Measurements from ENCODE around the gene CNGA3.
"Not testable (repeated sequence)": the region's sequence is repeated elsewhere in the genome, so short reads cannot be mapped to it uniquely, and the experiment has no call there.

Gene CNGA3

GRCh38 chr2:98346311-98347236 is at the start of gene CNGA3:
Gene CNGA3, plus strand, starts transcription at chr2:98346456. Its CDS starts 23,520 bp downstream, at chr2:98369976.
- DNase-seq (ENCODE audit: low read depth): no peak

DNA sequence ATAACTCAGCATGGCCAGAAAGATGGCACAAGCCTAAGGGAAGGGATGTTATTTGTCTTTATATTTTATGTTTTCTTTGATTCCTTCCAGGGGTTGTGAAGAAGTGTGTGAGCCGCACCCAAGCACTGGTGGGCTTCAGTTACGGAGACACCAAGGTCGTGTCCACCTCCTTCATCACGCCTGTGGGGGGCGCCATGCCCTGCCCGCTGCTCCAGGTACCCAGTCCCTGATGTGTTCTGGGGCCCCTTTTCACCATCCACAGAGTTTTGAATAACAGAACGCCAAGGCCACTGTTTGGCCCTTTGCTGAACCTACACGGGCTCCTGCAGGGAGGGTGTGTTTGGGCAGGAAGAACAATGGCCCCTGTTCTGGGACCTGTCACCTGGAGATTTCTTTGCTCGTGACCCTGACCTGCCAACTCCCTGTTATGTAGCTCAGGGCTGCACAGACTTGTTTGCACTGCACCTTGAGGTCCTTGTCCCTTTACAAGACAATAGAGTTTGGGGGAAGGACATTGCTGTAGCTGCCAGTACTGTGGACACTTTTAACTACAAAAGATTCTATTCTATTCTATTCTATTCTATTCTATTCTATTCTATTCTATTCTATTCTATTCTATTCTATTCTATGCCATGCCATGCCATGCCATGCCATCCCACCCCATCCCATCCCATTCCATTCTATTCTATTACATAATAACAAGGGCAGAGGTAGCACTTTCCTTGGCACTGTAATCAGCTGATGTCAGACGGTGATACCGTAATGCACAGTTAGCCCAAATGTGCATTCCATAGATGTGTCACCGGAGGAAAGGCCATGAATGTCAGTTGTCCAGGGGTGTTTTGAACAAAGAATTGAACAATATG is 48.2 kb upstream of the CNGA3 start:
- no peak for DNase-seq (ENCODE audit: low read depth)

- no peak for DNase-seq (ENCODE audit: low read depth)
Observed at GRCh38 chr2:98298683-98299164, 47.5 kb upstream of the CNGA3 start.

GRCh38 chr2:98299211-98299905 is 46.9 kb upstream of the CNGA3 start:
- DNase-seq (ENCODE audit: low read depth): no peak

DNA sequence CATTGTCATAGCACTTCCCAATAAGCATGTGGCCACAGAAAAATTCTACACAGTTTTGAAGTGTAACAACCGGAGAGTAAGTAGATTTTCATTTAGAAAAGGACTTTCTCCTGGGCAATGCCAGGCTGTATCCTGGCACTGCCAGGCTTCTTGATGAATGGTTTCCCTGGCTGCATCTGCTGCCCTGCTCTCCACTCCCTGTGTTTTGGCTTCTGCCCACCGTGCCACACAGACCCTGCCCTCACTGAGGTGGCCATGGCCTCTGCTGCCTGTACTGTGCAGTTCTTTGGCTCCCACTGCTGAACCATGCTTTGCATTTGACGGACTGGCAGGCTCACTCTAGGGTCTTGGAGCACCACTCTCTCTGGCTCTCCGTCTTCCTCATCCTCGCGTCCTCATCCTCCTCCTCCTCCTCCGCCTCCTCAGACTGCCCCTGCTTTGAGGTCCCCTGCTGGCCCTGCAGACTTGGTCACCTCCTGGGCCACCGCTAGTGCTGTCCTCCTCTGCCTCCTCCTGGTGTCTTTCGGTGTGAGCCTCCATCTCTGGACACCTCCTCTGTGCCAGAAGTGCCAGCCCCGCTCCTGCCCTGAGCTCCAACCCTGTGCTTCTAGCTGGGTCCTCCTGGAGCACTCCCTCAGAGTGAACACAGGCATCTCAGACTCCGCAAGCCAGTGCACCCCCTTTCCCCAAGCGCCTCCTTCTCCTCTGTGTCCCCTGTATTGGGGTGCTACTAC is 45.9 kb upstream of the CNGA3 start:
- DNase-seq (ENCODE audit: low read depth): no peak

- DNase-seq (ENCODE audit: low read depth): no peak
Observed at GRCh38 chr2:98301469-98301868, 44.8 kb upstream of the CNGA3 start.

GRCh38 chr2:98307131-98307696 is 39.0 kb upstream of the CNGA3 start:
- not testable (repeated sequence) for DNase-seq (ENCODE audit: low read depth)

DNA sequence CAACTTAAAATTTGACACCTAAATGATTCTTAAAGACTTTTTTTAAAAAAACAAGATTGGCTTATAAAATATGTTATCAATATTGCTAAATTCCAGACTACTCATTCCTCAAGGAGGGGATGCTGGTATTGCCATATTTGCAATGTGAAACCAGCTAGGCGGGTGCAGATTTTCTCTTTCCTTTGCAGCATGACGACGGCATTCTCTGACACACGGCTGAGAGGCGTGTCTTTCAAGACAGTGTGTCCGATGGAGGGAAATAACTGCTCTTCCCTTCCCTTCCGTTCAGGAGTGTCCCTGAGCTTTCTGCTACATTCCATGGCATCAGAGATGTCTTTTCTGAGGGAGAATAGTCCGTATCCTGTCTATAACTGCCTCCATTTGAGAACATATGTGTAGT is 38.2 kb upstream of the CNGA3 start:
- DNase-seq (ENCODE audit: low read depth): no peak

GRCh38 chr2:98308532-98308931 is 37.7 kb upstream of the CNGA3 start:
- DNase-seq (ENCODE audit: low read depth): no peak

DNA sequence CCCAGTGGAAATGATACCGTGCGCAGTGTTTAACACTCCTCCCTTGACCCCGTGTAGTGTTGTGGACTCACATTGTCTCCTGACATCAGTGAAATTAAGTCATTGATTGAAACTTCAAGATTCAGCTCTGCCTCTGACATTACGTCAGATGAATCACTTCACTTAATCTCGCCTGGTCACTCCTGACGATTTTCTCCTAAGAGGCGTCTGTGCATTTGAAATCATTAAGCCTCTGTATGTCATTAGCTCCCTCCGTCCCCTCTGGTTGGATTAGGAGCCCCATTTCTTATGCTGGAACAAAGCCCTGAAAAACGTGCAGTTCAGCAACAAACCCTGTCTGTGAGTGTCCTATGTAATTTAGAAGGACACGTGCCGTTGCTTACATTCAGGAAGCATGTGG is 36.7 kb upstream of the CNGA3 start:
- DNase-seq (ENCODE audit: low read depth): no peak

DNA sequence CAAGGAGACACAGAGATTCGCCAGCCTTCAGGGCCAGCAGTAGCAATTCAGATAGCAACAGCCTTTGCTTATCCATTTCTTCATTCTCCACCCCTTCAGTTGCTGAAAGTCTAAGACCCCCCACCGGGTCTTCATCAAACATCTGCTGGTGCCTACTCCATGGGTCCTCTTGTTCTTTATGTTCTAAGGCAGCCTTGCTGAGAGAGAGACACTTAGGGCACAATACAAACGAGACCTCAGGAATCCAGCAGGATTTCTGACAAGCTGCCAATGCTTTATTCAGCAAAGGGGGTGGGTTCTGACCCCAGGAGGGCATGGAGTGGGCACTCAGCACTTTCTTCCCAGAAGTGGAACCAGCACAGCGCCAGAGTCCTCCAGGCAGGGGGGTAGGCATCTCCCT is 36.2 kb upstream of the CNGA3 start:
- no peak for DNase-seq (ENCODE audit: low read depth)

DNA sequence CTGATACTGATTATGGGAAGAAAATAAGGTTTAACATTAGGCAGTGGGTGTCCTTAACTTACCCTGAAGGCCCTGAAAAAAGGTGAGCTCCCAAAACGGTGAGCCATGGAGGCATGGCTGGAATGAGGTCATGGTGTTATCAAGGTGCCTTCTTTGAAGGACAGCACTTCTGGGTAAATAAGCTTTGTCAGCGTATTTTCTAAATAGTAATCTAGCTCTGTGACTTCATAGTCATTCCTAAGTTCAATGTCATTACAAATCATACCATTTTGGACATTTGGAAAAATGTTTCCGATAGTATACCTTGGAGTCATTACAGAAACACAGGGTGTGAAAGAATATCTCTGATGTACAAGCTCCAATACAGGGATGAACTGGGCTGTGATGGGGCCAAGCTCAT is 35.2 kb upstream of the CNGA3 start:
- DNase-seq (ENCODE audit: low read depth): no peak

DNA sequence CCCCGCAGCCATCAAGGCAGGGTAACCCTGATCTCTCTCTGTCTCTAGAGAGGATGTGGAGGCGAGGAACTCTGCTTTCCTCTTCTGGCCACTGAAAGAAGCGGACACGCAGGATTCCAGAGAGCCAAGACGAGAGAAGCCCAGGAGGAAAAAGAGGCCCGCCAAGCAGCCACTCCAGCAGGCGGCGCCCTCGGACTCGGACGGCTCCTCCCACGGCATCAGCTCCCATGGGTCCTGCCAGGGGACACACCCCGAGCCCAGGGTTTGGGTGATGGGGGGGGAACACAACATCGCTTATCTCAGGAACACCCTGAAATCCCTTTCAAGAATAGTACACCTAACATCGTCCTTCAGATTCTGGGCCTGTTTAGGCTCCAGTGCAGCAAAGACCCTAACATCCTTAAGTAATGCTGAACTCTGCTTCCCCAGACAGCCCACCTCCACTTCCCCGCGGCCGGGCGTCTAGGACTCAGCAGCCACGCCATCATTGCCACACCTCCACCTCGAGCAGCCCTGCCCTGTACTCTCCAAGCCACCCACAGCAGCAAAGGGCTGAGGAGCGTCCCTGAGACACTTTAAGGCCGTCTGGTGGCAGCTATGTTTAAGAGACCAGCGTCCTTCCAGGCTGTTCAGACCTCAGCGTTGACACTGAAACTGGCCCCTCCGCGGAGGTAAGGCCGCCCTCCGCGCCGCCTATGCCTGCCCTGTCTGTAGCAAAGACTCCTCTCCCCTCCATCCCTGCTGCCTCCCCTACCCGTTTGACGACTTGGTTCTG is 34.3 kb upstream of the CNGA3 start:
- no peak for DNase-seq (ENCODE audit: low read depth)

GRCh38 chr2:98313492-98314250 is 32.6 kb upstream of the CNGA3 start:
- DNase-seq (ENCODE audit: low read depth): no peak

GRCh38 chr2:98314251-98314650 is 32.0 kb upstream of the CNGA3 start:
- no peak for DNase-seq (ENCODE audit: low read depth)

DNA sequence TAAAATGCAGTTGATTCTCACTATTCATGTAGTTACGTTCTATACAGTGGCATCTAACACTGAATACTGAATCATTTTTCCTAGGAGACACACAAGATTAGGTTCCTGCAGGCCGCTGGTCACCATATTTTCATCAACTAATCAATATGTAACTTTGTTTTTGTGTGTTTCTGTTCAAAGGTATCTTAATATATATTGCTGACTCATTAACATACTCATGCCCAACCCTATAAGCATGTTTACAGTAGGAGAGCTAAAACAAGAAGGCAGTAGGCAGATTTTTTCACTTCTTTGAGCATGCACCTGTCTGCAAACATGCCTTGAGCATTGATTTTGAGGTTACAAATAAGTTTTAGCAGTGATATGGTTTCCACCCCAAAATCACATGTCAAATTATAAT is 30.3 kb upstream of the CNGA3 start:
- no peak for DNase-seq (ENCODE audit: low read depth)

DNA sequence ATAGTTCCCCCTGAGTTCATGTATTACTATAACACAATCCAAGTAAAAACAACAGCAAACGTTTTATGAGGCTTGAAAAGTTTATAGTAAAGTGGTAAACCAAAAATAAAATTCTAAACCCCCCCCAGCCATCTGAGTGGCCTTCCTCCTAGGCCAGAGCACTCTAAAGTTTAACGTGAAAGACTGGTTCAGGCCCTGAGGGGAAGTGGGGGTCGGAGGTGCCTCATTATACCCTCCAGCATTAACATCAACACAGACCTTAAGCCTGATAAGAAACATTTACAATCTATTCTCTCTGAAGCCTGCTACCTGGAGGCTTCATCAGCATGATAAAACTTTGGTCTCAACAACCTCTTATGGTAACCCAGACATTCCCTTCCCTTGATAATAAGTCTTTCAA is 29.0 kb upstream of the CNGA3 start:
- no peak for DNase-seq (ENCODE audit: low read depth)

DNA sequence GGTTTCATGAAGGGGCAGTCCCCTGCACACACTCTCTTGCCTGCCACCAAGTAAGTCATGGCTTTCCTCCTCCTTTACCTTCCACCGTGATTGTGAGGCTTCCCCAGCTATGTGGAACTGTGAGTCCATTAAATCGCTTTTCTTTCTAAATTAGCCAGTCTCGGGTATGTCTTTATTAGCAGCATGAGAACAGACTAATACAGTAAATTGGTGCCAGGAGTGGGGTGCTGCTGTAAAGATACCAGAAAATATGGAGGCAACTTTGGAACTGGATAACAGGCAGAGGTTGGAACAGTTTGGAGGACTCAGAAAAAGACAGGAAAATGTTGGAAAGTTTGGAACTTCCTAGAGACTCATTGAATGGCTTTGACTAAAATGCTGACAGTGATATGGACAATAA is 26.1 kb upstream of the CNGA3 start:
- DNase-seq (ENCODE audit: low read depth): not testable (repeated sequence)

DNA sequence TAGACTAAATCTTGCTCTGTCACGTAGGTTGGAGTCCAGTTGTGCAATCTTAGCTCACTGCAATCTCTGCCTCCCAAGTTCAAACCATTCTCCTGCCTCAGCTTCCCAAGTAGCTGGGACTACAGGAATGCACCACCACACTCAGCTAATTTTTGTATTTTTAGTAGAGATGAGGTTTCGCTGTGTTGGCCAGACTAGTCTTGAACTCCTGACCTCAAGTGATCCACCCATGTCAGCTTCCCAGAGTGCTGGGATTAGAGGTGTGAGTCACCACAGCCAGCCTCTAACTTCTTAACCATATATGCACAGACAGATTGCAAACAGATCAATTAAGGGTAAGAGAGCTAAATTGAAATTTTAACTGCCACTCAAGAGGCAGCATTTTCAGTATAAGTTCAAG is 22.1 kb upstream of the CNGA3 start:
- DNase-seq (ENCODE audit: low read depth): no peak

DNA sequence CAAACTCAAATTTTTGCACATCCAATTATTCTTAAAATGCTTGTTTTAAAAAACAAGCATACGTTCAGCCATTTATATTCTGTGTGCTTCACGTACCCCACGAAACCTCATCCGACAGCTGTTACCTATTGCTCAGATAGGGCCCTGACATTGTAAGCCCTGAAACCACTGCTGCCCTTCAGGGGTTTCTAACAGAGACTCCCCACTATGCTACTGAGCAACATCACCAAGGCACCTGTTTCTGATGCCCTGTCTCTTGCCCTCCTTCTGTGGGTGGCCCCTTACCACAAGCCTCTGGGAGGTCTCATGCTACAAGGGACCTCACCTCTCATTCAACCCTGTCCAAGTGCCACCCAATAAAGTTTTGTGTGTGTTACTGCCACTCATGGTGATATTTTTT is 18.5 kb upstream of the CNGA3 start:
- DNase-seq (ENCODE audit: low read depth): no peak
